Measurements from ENCODE around the gene STARD9.

STARD9 gene

GRCh38 chr15:42725331-42725903 is 150.0 kb downstream of the STARD9 start:
- no peak for DNase-seq (ENCODE audit: low read depth)
- no peak for TF ChIP-seq CTCF (conservative IDR thresholded peaks at IDR 0.05; ENCODE audit: low read depth, low read length)
- H3K4me3 ChIP-seq (ENCODE audit: low read depth, low read length) = no peak overlapping the region

GRCh38 chr15:42726114-42726513 is 150.7 kb downstream of the STARD9 start:
- DNase-seq (ENCODE audit: low read depth) = no peak

GRCh38 chr15:42727750-42728381 is 152.5 kb downstream of the STARD9 start:
- TF ChIP-seq CTCF (conservative IDR thresholded peaks at IDR 0.05; ENCODE audit: low read depth, low read length) = no peak
- no peak overlapping the region for H3K4me3 ChIP-seq (ENCODE audit: low read depth, low read length)

More at GRCh38 chr15:42726114-42726513, 150.7 kb downstream of the STARD9 start:
- TF ChIP-seq CTCF (conservative IDR thresholded peaks at IDR 0.05; ENCODE audit: low read depth, low read length) = no peak
- H3K4me3 ChIP-seq (ENCODE audit: low read depth, low read length) = no peak overlapping the region

GRCh38 chr15:42728560-42728959 is 153.2 kb downstream of the STARD9 start:
- DNase-seq (ENCODE audit: low read depth) = no peak
- H3K4me3 ChIP-seq (ENCODE audit: low read depth, low read length) = no peak overlapping the region
- no peak for TF ChIP-seq CTCF (conservative IDR thresholded peaks at IDR 0.05; ENCODE audit: low read depth, low read length)

More at GRCh38 chr15:42727750-42728381, 152.5 kb downstream of the STARD9 start:
- no peak for DNase-seq (ENCODE audit: low read depth)

GRCh38 chr15:42728972-42729371 is 153.6 kb downstream of the STARD9 start:
- no peak for DNase-seq (ENCODE audit: low read depth)
- no peak overlapping the region for H3K4me3 ChIP-seq (ENCODE audit: low read depth, low read length)
- TF ChIP-seq CTCF (conservative IDR thresholded peaks at IDR 0.05; ENCODE audit: low read depth, low read length) = no peak

GRCh38 chr15:42729409-42729808 is 154.0 kb downstream of the STARD9 start:
- H3K4me3 ChIP-seq (ENCODE audit: low read depth, low read length) = no peak overlapping the region
- no peak for TF ChIP-seq CTCF (conservative IDR thresholded peaks at IDR 0.05; ENCODE audit: low read depth, low read length)
- no peak for DNase-seq (ENCODE audit: low read depth)

GRCh38 chr15:42730135-42730534 is 154.7 kb downstream of the STARD9 start:
- DNase-seq (ENCODE audit: low read depth) = no peak
- no peak overlapping the region for H3K4me3 ChIP-seq (ENCODE audit: low read depth, low read length)
- no peak for TF ChIP-seq CTCF (conservative IDR thresholded peaks at IDR 0.05; ENCODE audit: low read depth, low read length)

All from choroid plexus epithelial cell (primary cell).